Activated CD4-positive, CD25-positive, alpha-beta regulatory T cell treated with anti-CD3 and anti-CD28 coated beads, Interleukin-2, amount 50 U/mL, for 72 hours (primary cell): Measurements from ENCODE around the gene GAB4.
"Not testable (repeated sequence)": the region's sequence is repeated elsewhere in the genome, so short reads cannot be mapped to it uniquely, and the experiment has no call there.

ENCODE experiments used
- DNase-seq: peaks from one replicate; pipeline ENCODE4 v3.0.0; 2021

The GAB4 gene, protein sequence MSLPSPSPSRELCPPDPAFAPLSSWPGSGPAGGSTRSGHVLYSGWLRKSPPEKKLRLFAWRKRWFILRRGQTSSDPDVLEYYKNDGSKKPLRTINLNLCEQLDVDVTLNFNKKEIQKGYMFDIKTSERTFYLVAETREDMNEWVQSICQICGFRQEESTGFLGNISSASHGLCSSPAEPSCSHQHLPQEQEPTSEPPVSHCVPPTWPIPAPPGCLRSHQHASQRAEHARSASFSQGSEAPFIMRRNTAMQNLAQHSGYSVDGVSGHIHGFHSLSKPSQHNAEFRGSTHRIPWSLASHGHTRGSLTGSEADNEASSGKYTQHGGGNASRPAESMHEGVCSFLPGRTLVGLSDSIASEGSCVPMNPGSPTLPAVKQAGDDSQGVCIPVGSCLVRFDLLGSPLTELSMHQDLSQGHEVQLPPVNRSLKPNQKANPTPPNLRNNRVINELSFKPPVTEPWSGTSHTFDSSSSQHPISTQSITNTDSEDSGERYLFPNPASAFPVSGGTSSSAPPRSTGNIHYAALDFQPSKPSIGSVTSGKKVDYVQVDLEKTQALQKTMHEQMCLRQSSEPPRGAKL

DNA sequence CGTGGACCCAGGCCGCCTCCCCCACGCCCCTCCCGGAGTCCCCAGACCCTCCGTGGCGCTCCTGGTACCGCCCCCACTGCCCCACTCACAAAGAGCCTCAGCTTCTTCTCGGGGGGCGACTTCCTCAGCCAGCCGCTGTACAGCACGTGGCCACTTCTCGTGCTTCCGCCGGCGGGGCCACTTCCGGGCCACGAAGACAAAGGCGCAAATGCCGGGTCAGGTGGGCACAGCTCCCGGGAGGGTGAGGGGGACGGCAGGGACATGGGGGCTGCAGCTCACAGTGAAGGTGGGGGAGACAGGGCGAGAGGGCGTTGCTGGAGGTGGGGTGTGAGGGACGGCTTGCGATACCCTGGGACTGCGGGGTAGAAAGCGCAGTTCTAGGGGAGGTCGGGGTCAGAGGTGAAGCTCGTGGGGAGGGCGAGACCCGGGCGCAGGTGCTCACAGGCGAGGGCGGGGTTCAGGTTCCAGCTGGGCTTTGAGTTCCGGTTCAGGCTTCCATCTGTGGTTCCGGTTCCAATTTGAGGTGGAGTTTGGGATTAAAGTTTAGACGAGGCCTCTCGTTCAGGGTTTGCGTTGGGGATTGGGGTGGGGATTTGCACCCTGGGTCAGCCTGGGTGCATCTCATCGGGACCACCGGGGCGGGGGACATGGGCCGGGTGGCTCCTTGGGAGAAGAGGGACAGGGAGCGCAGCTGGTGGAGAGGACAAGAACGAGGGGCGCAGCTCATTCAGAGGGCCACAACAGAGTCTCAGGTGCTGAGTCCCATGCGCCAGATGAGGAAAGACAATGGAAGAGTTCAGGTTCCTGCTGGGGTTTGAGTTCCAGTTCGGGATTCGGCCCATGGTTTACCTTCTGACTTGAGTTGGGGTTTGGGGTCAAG, at the start of gene GAB4:
TSS of gene GAB4 (minus strand) at position 371 of the 880 bp plus-strand sequence. CDS start at position 263, 108 bp downstream.
- DNase-seq = no peak

- DNase-seq = no peak
Measured at GRCh38 chr22:17056807-17057206, 48.8 kb upstream of the GAB4 start.

GRCh38 chr22:17056058-17056457, 48.0 kb upstream of the GAB4 start:
- no peak for DNase-seq

DNA sequence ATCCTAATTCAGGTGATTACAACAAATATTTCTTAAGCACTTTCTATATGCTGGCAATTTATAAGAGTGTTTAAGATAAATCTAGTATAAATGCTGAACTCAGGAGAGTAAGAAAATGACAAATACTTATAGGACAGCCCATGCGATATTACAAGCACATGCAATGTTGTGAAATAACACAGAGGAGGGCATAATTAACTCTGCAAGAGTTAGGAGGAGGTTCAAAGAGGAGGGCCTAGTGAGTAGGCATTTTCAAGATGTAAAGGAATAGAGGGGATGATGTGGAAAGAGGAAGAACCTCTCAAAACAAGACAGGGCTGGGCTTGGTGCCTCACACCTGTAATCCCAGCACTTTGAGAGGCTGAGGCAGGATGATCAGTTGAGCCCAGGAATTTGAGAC, 39.6 kb upstream of the GAB4 start:
- DNase-seq = no peak

DNA sequence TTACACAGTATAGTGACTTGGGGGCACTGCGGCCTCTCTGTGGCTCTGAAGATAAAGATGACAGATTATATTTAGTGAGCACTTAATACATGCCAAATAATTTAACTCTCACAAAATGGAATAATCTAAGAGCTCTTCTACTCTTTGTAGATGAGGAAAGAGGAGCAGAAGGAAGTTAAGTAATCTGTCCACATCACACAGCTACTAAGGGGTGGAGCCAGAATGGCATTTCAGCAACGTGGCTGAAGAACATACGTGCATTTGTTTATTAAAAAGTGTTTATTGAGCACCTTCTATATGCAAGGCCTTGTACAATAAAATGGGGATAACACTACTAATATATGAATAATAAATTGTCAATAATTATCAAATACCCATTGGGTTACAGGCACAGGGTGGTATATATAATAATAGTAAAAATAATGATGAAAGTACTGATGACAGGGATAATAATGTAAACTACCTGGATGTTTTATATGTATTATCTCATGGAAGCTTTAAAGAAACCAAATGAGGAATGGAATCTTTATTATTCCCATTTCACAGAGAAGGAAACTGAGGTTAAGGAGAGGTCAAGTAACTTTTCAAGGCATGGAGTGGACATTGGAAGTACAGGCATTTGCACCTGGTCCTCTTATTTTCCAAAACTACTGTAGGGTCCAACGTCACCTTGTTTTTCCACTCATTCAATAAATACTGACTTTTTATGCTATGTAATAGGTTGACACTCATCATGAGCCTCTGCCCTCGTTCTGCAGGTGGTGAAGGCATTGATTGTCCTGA, 38.7 kb upstream of the GAB4 start:
- no peak for DNase-seq

DNA sequence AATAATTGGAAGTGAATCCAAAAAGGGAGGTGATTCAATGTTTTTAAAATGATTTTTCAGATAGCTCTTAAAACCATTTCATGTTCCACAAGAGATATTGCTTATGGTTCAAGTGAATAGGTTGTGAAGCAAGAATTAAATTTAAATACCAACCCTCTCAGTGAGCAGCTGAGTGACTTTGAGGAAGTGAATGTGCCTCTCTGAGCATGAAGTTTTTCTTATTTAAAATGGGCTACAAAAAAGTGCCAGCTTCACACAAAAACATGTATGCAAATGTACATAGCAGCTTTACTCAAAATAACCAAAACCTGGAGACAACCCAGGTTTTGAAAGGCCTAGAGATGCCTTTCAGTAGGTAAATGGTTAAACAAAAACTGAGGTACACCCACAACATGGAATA, 35.5 kb upstream of the GAB4 start:
- DNase-seq = no peak

DNA sequence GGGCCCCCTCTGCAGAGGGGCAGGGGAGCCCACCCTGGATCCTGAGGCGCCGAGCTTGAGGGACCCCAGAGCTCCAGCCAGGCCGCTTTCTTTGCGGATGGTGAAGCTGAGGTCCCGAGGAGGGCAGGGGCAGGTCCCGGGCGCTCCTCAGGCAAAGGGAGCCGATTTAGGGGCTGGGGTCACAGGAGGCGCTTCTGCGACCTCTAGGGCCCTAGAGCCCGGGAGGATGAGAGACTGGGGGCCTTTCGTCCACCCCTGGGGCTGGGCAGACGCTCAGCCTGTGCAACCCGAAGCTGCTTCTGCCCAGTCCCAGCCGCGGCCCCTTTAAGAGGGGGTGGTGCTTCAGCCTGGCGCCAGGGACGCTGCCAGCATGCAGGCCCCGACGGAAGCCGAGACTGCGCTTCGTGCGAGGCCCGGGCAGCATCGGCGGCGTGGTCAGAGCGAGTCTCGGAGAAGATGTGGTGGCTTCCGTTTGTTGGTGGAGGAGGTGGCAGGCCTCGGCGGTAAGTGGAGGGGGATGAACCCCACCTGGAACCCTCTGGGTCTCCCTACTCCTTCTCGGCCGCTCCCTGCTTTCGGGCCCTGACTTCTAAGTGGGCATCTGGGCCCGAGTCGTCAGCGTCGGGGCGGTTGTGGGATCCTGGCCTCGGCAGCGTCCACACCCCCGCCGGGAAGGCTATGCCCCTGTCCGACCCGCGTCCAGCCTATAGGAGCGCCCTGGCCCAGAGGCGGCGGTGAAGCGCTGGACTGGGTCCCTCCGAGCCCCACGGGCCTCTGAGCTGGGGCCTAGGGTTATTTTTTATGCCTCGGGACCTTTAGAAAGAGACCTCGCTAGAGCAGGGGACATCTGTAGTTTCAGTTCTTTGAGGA, 29.1 kb upstream of the GAB4 start:
- not testable (repeated sequence) for DNase-seq

GRCh38 chr22:17035976-17036841, 28.2 kb upstream of the GAB4 start:
- not testable (repeated sequence) for DNase-seq

GRCh38 chr22:17035246-17035645, 27.2 kb upstream of the GAB4 start:
- DNase-seq = no peak

DNA sequence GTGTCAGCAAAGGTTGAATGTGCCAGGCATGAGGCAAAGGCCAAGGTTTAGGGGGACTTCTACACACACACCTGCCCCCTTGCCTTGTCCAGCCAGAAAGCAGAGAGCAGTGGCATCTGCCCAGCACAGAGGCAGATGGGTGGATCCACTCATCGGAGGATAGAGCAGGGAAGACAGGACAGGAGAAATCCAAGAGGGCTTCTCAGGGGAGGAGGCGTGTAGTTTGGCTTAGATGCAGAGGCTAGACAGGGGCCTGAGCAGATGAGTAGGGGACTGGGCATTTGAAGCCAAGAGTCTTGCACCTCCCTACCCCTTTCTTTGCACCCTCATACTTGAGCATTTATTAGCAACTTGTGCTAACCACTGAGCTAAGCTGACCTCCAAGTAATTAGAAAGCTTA, 26.5 kb upstream of the GAB4 start:
- DNase-seq = not testable (repeated sequence)

DNA sequence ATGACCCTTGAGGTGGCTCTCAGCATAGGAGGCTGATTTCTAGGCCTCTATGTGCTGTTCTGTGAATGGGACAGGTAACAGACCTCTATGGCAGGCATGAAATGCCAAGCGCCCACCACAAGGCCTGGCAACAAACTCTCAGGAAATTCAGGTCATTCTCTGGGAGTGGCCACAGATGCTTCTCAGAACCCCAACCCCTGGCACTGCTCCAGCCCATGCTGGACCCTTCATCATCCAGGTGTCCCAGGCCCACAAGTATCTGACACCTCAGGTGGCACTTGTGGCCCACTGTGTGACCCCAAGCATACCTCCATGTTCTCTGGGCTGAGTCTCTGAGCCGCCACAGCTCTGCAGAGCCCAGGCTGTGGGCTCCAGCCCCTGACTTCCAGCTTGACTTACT, 24.3 kb upstream of the GAB4 start:
- DNase-seq = not testable (repeated sequence)

DNA sequence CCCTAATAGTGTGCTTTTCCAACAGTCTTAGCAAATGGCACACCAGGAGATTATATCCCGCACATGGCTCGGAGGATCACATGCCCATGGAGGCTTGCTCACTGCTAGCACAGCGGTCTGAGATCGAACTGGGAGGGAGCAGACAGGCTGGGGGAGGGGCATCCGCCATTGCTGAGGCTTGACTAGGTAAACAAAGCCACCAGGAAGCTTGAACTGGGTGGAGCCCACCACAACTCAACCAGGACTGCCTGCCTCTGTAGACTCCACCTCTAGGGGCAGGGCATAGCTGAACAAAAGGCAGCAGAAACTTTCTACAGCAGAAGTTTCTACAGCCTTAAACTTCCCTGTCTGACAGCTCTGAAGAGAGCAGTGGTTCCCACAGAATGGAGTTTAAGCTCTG, 16.4 kb upstream of the GAB4 start:
- DNase-seq = not testable (repeated sequence)

DNA sequence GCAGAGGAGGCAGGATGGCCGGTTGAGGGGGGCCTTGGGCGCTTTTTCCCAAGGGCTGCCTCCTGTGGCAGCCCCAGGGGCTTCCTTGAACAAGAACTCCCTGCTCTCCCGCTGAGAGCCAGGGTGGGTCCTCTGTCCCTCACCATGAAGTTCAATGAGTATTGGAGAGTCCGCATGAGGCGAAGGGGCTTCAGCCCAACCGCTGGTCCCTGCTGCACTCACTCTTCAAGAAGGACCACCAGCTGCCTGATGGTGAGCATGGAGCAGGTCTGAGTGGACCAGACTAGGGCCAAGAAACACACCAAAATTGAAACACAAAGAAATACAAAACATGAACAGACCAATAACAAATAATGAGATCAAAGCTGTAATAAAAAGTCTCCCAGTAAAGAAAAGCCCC, 7.5 kb upstream of the GAB4 start:
- DNase-seq = not testable (repeated sequence)

- not testable (repeated sequence) for DNase-seq
Measured at GRCh38 chr22:17014101-17014440, 6.0 kb upstream of the GAB4 start.

GRCh38 chr22:17013396-17014100, 5.5 kb upstream of the GAB4 start:
- no peak for DNase-seq

DNA sequence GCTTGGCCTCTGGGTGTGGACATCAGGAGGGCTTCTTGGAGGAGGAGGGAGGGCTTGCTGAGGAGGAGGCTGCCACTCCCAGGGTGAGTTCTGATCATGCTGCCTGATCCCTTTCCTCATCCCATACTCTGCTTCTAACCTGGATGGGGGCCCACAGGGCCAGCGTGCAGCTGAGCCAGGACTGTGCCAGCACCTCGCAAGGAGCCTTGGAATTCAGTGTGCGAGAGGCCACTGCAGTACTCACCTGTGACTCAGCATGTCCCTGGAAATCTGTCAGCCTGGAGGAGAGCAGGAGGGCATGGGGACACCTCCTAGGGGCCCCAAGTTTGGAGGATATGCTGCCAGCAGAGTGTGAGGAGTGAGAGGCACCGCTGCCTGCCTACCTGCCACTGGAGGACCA, 4.2 kb upstream of the GAB4 start:
- no peak for DNase-seq

DNA sequence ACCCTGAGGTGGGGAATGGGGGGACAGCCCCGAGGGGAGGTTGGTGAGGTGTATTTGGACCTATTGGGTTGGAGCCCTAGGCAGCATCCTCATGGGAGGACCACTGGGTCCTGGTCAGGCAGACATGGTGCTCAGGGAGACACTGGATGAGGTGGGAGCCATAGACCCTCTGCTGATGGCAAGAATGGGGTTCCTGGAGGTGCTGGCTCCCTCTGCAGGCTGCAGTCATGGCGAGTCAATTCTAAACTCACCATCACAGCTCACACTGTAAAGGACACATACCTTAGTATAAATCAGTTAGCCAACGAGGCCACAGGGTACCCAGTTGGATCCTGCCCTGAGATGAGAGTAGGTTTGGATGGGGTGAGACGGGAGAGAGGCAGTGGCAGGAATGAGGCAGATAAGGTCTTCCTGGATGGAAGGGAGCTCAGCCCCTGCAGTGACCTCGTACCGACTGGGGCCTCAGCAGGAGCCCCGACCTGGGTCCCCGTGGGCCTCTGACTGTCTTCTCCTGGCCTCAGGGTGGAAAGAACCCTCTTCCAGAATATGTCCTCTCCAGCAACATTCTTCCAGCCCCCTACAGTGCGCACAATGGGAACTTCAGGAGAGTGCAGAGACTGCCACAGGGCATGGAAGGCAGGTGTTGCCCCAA, 1.7 kb upstream of the GAB4 start:
- DNase-seq = no peak

DNA sequence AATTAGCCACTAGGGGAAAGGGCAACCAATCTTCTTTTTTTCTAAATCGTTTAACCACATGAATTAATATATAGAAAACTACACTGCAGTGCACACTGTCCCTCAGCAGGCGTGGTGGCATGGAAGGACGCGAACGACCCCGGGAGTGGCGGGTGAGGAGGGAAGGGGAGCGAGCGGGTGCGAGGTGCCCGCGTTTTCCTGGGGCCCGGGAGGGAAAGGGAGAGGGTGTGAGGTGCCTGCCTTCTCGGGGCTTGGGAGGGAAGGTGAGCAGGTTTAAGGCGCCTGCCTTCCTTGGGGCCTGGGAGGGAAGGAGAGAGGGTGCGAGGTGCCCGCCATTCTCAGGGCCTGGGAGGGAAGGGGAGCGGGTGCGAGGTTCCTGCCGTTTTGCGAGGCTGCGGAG, 765 bp downstream of the GAB4 start:
- no peak for DNase-seq

- no peak for DNase-seq
Measured at GRCh38 chr22:16989915-16990314, 18.1 kb downstream of the GAB4 start.

- DNase-seq = no peak
Measured at GRCh38 chr22:16988257-16988656, 19.8 kb downstream of the GAB4 start.
